Left lobe of liver (tissue), 2 donors: ENCODE results near the gene PITX2. TPM values are rescaled to one million over a fixed set of nuclear protein-coding genes. Genes with fewer than 3 reads are reported as not detected.

Experiments
- ATAC-seq: fragments of 200-7000 bp; cut with Tn5 transposase; one replicate; pipeline ENCODE4 v1.9.1; 2020; ENCODE audit warnings: mild to moderate bottlenecking, moderate library complexity
- DNase-seq: peaks from one replicate; pipeline ENCODE4 v3.0.0-alpha.2; 2020; ENCODE audit warnings: low spot score
- total RNA-seq: library from RNA; stranded (reverse); gene quantifications from one replicate; pipeline ENCODE4 v1.2.1, GENCODE V29; 2021
- donor health status: DM: no; HTN: no; CAD: no; lungs with moderate emphysema.
- donor health status: DM: no; HTN: yes; CAD: no.

PITX2 gene
- total RNA-seq, 1 donor from 2014 or later, result not detected

- ATAC-seq (no peak), DNase-seq (no peak)
Observed at GRCh38 chr4:110624904-110625494, 2.1 kb upstream of the PITX2 start.

GRCh38 chr4:110624398-110624780, 1.5 kb upstream of the PITX2 start:
- DNase-seq, result no peak

GRCh38 chr4:110623718-110624397, 981 bp upstream of the PITX2 start:
- no peak for DNase-seq
- ATAC-seq, result no peak

More at GRCh38 chr4:110624398-110624780, 1.5 kb upstream of the PITX2 start:
- ATAC-seq, result no peak

- no peak for DNase-seq
- no peak for ATAC-seq
Observed at GRCh38 chr4:110621839-110622751, 782 bp downstream of the PITX2 start.

- DNase-seq, result no peak
- no peak for ATAC-seq
Observed at GRCh38 chr4:110621328-110621812, 1.5 kb downstream of the PITX2 start.

- ATAC-seq (peak; percentile 68), DNase-seq (no peak)
Observed at GRCh38 chr4:110620691-110621327, 2.1 kb downstream of the PITX2 start.

GRCh38 chr4:110620322-110620690, 2.6 kb downstream of the PITX2 start:
- ATAC-seq (no peak), DNase-seq (no peak)

- ATAC-seq (no peak), DNase-seq (no peak)
Observed at GRCh38 chr4:110619463-110620247, 3.2 kb downstream of the PITX2 start.

- DNase-seq (no peak), ATAC-seq (no peak)
Observed at GRCh38 chr4:110618581-110619462, 4.1 kb downstream of the PITX2 start.

GRCh38 chr4:110617646-110618580, 5.0 kb downstream of the PITX2 start:
- no peak for DNase-seq
- no peak for ATAC-seq

GRCh38 chr4:110617075-110617640, 5.7 kb downstream of the PITX2 start:
- no peak for DNase-seq

GRCh38 chr4:110616238-110617074, 6.4 kb downstream of the PITX2 start:
- DNase-seq (no peak), ATAC-seq (no peak)

More at GRCh38 chr4:110617075-110617640, 5.7 kb downstream of the PITX2 start:
- no peak for ATAC-seq

GRCh38 chr4:110615353-110616237, 7.3 kb downstream of the PITX2 start:
- ATAC-seq (no peak), DNase-seq (no peak)

- DNase-seq, result no peak
- ATAC-seq, result no peak
Observed at GRCh38 chr4:110614976-110615352, 7.9 kb downstream of the PITX2 start.

GRCh38 chr4:110614173-110614963, 8.5 kb downstream of the PITX2 start:
- DNase-seq (no peak), ATAC-seq (no peak)
